HG02884 (cell line): ENCODE measurements around the gene TPM4.
"Not testable (repeated sequence)": the region's sequence is repeated elsewhere in the genome, so short reads cannot be mapped to it uniquely, and the experiment has no call there.

Experiments
- ATAC-seq: cut with Tn5 transposase; IDR thresholded peaks from one replicate; pipeline ENCODE4 v1.9.1; 2021; ENCODE audit warnings: mild to moderate bottlenecking, moderate library complexity; ENCODE audit not compliant: unreplicated experiment

Gene TPM4

GRCh38 chr19:16076154-16076957 is at the start of gene TPM4:
Gene TPM4 (plus strand): TSS chr19:16076495. CDS start chr19:16076566, 71 bp downstream.
- peak; percentile 41 for ATAC-seq

- no peak for ATAC-seq
Observed at GRCh38 chr19:16026756-16027155, 49.5 kb upstream of the TPM4 start.

GRCh38 chr19:16027528-16027927 is 48.8 kb upstream of the TPM4 start:
- no peak for ATAC-seq

- ATAC-seq: not testable (repeated sequence)
Observed at GRCh38 chr19:16030155-16030554, 46.1 kb upstream of the TPM4 start.

- no peak for ATAC-seq
Observed at GRCh38 chr19:16030964-16031871, 45.1 kb upstream of the TPM4 start.

GRCh38 chr19:16031872-16032200 is 44.5 kb upstream of the TPM4 start:
- ATAC-seq: no peak

GRCh38 chr19:16032509-16033135 is 43.7 kb upstream of the TPM4 start:
- no peak for ATAC-seq

GRCh38 chr19:16033136-16033530 is 43.2 kb upstream of the TPM4 start:
- no peak for ATAC-seq

- ATAC-seq: no peak
Observed at GRCh38 chr19:16033721-16034120, 42.6 kb upstream of the TPM4 start.

- no peak for ATAC-seq
Observed at GRCh38 chr19:16034180-16034579, 42.1 kb upstream of the TPM4 start.

GRCh38 chr19:16034958-16035560 is 41.2 kb upstream of the TPM4 start:
- no peak for ATAC-seq

- no peak for ATAC-seq
Observed at GRCh38 chr19:16035601-16036297, 40.5 kb upstream of the TPM4 start.

GRCh38 chr19:16036397-16036925 is 39.8 kb upstream of the TPM4 start:
- ATAC-seq: no peak

- ATAC-seq: no peak
Observed at GRCh38 chr19:16036941-16037340, 39.4 kb upstream of the TPM4 start.

- ATAC-seq: no peak
Observed at GRCh38 chr19:16037424-16038195, 38.7 kb upstream of the TPM4 start.

GRCh38 chr19:16038196-16038695 is 38.0 kb upstream of the TPM4 start:
- no peak for ATAC-seq

- no peak for ATAC-seq
Observed at GRCh38 chr19:16039081-16039480, 37.2 kb upstream of the TPM4 start.

- no peak for ATAC-seq
Observed at GRCh38 chr19:16039545-16039944, 36.8 kb upstream of the TPM4 start.

GRCh38 chr19:16040642-16041041 is 35.7 kb upstream of the TPM4 start:
- ATAC-seq: no peak
